Measurements from ENCODE around the gene DDX28.
"Not testable (repeated sequence)": the region's sequence is repeated elsewhere in the genome, so short reads cannot be mapped to it uniquely, and the experiment has no call there.

DDX28 gene

DNA sequence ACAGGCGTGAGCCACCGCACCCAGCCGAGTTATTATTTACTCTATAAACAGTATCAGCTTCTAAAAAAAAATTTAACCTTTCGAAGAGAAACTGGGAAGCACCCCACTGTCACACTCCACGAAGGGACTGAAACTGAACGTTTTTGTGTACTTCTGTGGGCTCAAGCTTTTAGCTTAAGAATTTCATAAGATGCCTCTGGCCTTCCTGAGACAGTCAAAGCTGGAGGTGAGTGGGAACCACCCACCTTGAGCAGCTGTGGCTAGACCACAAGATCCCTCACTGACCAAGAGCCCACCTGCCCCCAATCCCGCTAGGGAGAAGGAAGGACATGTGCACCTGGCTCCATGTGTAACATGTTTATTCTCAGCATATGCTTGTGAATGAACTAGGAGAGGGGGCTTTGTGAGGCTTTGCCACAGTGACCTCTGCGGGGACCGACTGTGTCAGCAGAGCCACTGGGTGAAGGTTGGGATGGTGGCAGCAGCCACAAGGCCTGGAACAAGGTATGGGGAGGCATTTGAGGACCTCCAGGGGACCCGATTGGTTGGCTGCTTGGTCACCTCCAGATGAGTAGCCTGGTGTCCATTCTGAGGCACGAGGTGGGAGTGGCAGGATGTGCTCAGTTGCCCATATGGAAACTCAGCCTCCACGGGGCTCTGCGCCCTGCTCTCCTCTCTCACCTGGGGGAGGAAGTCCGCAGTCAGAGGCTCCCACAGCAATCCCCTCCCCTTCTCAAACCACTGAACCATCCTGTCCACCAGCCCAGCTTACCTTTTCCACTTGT lies 47.5 kb downstream of the DDX28 start:
- H3K27me3 Mint-ChIP-seq: no peaks in the 10 kb centered on the region
- H3K27ac Mint-ChIP-seq: no peak overlapping the region
- ATAC-seq: no peak
- H3K4me1 Mint-ChIP-seq: peaks cover 1% of the 10 kb centered on the region
- no peak overlapping the region for H3K4me3 Mint-ChIP-seq
- no peak for DNase-seq
- H3K9me3 Mint-ChIP-seq: no peaks in the 10 kb centered on the region
- H3K36me3 Mint-ChIP-seq (ENCODE audit: low read depth): no peaks in the 10 kb centered on the region

DNA sequence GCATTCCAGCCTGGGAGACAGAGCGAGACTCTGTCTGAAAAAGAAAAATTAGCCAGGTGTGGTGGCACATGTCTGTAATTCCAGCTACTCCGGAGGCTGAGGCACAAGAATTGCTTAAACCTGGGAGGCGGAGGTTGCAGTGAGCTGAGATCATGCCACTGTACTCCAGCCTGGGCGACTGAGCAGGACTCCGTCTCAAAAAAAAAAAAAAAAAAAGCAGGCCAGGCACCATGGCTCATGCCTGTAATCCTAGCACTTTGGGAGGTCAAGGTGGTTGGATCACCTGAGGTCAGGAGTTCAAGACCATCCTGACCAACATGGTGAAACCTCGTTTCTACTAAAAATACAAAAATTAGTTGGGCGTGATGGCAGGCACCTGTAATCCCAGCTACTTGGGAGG lies 50.7 kb downstream of the DDX28 start:
- not testable (repeated sequence) for DNase-seq; ATAC-seq; H3K9me3 Mint-ChIP-seq; H3K36me3 Mint-ChIP-seq (ENCODE audit: low read depth); H3K27ac Mint-ChIP-seq; H3K27me3 Mint-ChIP-seq; H3K4me3 Mint-ChIP-seq
- H3K4me1 Mint-ChIP-seq: peaks cover 11% of the 10 kb centered on the region

DNA sequence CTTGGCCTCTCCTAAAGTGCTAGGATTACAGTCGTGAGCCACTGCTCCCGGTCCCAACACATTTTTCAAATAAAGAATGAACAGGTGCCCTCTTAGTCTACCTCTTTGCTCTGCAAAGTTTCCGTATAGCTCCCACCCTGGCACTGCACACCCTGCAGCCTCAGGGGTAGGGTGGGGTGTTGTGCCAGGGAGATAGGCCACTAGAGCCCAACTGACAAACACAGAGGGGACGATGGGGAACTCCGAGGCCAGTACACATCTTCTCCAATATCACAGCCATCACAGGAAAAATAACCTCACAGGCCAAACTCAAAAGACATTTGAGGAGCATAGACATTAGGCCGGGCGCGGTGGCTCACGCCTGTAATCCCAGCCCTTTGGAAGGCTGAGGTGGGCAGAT lies 51.9 kb downstream of the DDX28 start:
- Mint-ChIP-seq H3K4me3 (no peak overlapping the region), H3K9me3 (no peaks in the 10 kb centered on the region), H3K4me1 (peaks cover 18% of the 10 kb centered on the region), H3K36me3 (ENCODE audit: low read depth) (no peaks in the 10 kb centered on the region), H3K27me3 (no peaks in the 10 kb centered on the region), H3K27ac (no peak overlapping the region)
- no peak for DNase-seq
- no peak for ATAC-seq

Measured in activated naive CD8-positive, alpha-beta T cell treated with anti-CD3 and anti-CD28 coated beads, Interleukin-2, amount 50 U/mL, for 24 hours (primary cell).